ENCODE measurements around the gene PLA2G1B.

DNA sequence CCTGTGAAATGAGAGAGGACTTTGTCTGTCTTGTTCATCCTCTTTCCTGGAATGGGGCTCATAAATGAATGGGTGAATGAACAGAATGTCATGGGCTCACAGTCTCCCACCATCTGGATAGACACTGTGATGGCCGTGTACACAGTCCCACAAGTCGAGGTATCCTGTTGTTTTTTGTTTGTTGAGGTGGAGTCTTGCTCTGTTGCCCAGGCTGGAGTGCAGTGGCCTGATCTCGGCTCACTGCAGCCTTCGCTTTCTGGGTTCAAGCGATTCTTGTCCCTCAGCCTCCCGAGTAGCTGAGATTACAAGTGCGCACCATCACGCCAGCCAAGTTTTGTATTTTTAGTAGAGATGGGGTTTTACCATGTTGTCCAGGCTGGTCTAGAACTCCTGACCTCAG is 16.1 kb upstream of the PLA2G1B start:
- TF ChIP-seq, protein P1, sequence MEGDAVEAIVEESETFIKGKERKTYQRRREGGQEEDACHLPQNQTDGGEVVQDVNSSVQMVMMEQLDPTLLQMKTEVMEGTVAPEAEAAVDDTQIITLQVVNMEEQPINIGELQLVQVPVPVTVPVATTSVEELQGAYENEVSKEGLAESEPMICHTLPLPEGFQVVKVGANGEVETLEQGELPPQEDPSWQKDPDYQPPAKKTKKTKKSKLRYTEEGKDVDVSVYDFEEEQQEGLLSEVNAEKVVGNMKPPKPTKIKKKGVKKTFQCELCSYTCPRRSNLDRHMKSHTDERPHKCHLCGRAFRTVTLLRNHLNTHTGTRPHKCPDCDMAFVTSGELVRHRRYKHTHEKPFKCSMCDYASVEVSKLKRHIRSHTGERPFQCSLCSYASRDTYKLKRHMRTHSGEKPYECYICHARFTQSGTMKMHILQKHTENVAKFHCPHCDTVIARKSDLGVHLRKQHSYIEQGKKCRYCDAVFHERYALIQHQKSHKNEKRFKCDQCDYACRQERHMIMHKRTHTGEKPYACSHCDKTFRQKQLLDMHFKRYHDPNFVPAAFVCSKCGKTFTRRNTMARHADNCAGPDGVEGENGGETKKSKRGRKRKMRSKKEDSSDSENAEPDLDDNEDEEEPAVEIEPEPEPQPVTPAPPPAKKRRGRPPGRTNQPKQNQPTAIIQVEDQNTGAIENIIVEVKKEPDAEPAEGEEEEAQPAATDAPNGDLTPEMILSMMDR (IDR thresholded peaks at IDR 0.05; ENCODE audit: low read length), result no peak
- TF ChIP-seq EZH2phosphoT487 (IDR thresholded peaks at IDR 0.05; ENCODE audit: low read length) (no peak), EZH2 (optimal IDR thresholded peaks at IDR 0.05; ENCODE audit: low read depth, low read length) (no peak)
